GM21737 (cell line): ENCODE data around the gene WDFY1.
"Not testable (repeated sequence)": the region's sequence is repeated elsewhere in the genome, so short reads cannot be mapped to it uniquely, and the experiment has no call there.

ENCODE experiments used
- ATAC-seq: cut with Tn5 transposase; IDR thresholded peaks from one replicate; pipeline ENCODE4 v1.9.1; 2021; ENCODE audit warnings: mild to moderate bottlenecking, moderate library complexity; ENCODE audit not compliant: unreplicated experiment

Gene WDFY1

GRCh38 chr2:223900531-223900930 lies 44.6 kb downstream of the WDFY1 start:
- ATAC-seq, result no peak

DNA sequence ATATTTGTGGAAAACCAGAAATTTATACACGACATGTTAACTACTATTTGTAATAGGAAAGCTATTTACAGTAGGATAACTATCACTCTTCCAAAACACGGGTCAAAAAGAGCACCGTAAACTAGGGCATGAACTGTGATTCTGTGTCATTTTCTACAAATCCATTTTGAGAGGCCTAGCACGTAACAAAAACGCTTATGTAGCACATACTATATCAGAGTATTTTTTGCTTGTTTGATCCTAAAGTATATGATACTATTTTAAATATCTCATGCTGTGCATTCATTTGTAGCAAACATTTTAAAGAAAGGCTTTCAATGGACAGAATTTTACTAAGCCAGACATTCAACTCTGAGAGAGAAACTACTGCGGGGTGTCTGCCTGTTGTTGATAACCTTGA lies 45.1 kb downstream of the WDFY1 start:
- ATAC-seq, result no peak

DNA sequence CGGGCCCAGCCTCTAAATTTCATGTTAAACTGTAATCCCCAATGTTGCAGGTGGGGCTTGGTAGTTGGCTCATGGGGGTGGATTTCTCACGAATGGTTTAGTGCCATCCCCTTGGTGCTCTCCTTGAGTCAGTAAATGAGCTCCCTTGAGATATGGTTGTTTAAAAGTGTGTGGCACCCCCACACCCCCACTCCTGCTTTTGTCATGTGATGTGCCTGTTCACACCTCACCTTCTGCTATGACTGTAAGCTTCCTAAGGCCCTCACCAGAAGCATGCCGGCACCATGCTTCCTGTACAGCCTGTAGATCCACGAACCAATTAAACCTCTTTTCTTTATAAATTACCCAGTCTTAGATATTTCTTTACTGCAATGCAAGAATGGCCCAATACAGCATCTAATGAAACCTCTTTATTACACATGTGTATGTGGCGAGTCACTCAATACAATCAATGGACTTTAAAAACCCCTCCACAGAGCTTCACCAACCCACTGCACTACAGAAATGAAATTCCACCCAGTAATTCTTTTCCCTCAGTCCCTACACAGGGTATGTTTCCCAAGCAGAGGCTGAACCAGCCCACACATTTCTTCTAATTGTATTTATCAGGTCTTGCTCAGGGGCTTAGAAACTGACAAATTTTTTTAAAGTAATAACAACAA lies 47.3 kb downstream of the WDFY1 start:
- no peak for ATAC-seq

DNA sequence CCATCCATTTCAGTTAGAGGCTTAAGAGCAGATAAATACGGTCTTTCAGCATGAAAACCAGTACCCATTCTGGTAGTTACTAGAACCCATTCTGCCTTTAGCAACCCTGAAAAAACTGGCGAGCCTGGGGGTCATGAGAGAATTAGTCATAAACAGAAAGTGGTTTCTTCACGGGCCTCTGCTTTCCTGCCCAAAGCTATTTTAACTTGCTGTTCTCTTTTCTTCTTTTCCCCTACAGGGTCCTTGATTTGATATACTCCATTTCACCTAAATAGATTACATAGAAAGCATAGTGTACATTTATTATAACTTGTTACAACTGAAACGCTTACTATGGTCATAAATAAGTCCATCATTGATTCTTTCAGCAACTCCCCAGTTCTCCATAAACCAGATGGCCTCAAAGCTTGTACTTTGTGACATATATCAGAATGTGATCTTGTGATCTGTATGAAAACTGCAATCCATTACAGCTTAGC lies 48.3 kb downstream of the WDFY1 start:
- peak; percentile 68 for ATAC-seq

- ATAC-seq, result no peak
Measured at GRCh38 chr2:223894968-223895367, 50.2 kb downstream of the WDFY1 start.

DNA sequence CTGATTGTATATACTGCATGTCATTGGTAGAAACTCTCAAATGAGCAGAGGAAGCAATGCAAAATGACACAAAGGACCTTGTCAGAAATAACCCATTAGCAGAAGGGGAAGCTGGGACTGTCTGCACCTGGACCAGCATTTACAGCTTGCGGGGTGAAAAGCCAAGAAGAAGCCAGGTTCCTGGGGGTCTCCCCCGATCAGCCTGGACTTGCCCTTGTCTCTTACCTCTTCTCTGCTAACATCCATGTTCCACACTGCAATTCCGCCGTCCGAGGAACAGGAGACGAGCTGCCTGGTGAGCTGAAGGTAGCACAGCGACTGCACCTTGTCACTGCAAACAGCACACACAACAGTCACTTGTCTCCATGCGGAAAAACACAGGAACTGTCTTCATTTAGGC lies 51.1 kb downstream of the WDFY1 start:
- no peak for ATAC-seq

DNA sequence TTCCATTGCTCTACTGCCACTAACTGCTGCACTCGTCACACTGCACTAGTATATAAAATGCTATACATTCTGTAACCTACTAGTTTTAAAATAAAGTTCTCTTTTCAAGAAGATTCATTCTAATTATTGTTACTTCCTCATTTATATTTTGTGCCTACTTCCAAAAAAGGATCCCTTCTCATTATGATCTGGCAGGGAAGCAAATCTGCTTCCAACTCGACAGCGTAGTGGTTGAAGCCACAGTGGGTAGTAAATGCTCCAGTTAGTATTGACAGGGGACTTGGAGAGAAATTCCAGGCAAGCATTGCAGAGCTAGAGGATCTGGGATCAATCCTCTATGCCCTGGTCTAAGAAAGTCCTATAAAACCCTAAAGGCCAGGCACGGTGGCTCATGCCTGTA lies 54.4 kb downstream of the WDFY1 start:
- no peak for ATAC-seq

- ATAC-seq, result no peak
Measured at GRCh38 chr2:223889229-223889628, 55.9 kb downstream of the WDFY1 start.

DNA sequence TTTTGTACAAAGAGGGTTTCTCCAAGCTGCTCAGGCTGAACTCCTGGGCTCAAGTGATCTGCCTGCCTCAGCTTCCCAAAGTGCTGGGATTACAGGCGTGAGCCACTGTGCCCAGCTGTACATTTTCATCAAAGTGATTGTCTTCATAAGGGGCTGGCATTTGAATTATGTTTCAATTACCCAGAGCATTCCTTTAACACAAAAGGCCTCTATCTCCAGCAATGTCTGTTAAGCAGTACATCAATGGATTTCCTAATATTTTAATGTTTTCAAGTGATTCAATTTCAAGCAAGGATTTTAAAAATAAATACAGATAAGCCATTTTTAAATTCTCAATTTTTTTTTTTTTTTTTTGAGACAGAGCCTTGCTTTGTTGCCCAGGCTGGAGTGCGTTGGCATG lies 56.9 kb downstream of the WDFY1 start:
- no peak for ATAC-seq

DNA sequence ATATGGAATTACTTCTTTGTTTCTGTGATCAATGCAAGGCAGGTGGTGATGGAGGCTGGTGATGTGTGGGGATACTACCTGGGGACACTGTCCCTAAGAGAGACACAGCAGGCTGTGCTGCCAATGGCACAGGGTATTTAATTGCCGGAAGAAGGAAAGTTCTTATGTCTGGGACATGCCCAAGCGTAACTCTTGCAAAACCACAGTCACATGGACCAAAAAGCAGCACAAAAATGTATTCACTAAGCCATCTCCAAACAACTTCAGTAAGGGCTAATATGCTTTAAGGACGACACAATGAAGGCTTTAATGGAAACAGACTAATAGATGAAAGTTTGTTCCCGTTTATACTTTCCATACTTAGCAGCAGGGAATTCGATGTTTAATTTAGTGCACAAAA lies 58.0 kb downstream of the WDFY1 start:
- ATAC-seq, result no peak

DNA sequence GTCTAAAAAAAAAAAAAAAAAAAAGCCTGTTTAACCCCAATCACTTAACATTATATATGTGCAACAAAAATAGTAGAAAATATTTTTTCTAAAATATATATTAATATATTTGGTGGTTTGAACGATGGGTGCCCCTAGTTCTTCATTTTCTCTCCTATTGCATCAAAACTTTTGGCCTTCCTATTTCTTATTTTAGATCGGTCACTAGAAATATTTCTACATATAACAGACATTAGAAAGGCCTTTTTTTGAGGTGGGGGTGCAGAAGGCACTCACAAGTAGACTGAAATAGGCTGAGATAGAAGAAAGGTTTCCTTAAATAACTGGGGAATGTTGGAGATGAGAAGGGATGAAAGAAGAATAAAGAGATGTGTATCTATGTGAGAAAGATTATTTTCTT lies 58.4 kb downstream of the WDFY1 start:
- no peak for ATAC-seq

DNA sequence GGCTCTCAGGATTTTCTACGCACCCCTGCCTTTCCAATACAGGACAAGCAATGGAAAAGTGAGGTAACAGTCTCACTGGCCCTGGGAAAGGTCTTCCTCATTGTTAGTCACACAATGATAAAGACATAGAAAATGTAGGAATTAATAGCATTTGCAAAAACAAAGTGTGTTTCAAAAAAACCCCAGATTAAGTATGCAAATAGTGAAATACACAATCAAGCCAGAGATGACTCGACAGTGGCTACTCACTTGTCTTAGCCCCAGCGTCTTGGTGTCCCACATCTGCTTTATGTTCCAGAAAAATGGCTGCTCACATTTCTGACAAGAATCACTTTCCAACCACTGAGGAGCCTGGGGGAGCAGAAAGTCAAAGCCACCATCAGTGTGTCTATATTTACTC lies 60.7 kb downstream of the WDFY1 start:
- ATAC-seq, result peak; percentile 72

DNA sequence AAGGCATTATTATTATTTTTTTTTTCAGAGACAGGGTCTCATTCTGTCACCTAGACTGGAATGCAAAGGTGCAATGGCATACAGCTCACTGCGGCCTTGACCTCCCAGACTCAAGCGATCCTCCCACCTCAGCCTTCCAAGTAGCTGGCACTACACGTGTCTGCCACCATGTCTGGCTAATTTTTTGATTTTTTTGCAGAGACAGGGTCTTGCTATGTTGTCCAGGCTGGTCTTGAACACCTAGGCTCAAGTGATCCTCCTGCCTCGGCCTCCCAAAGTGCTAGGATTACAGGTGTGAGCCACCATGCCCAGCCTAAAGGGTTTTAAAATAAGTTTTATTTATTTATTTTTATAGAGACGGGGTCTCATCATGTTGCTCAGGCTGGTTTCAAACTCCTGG lies 62.4 kb downstream of the WDFY1 start:
- ATAC-seq, result no peak

DNA sequence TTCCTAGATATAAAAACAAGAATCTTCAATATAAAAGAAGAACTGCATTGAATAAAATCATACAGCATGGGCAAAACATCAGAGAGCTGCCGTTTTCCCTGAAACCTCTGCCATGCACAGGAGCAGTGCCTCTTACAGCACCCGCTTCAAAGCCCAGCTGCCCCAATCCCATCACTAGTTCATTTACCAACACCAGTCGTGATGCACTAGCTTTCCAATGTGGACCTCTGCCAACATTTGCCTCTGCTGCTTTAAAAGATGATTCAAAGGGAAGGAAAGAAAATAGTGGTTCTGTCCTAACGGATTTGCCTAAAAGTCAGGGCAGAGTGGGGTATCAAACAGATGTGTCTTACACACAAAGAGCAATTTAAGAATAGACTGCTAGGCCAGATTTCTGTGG lies 64.3 kb downstream of the WDFY1 start:
- ATAC-seq, result no peak

DNA sequence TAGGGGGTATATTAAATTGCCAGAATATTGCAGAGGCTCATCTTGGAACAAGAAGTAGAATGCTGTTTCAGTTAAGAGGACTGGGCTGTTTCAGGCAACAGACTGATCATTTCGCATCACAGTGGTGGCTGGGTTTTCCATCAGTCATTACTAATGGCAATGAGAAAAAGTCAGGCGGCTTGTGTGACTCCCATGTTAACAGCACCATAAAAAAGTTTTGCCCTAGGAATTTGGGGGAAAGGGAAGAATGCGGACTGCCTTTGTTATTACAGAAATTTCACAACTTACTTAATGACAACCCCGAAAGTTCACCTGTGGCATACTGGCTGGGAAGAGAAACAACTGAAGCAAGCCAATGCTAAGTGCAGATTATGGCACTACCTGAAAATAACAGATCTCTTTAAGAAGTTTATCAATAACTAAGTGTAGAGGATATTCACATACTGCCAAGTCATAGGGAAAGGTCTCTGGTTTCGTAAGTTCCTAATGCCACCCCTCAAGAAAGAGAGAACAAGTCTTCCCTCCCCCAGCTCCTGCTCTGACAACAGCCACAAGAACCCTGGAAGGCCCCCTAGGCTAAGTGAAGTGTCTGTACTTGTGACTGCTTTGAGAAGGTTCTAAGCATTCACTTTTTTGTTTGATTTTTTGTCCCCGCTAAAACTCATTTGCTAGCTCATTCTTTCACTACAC lies 67.3 kb downstream of the WDFY1 start:
- peak; percentile 70 for ATAC-seq

- no peak for ATAC-seq
Measured at GRCh38 chr2:223873672-223874071, 71.5 kb downstream of the WDFY1 start.

DNA sequence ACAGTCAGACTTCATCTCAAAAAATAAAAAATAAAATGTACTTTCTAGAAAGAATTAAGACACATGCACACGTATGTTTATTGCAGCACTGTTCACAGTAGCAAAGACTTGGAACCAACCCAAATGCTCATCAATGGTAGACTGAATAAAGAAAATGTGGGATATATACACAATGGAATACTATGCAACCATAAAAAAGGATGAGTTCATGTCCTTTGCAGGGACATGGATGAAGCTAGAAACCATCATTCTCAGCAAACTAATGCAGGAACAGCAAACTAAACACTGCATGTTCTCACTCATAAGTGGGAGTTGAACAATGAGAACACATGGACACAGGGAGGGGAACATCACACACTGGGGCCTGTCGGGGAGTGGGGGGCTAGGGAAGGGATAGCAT lies 72.4 kb downstream of the WDFY1 start:
- ATAC-seq, result not testable (repeated sequence)

- not testable (repeated sequence) for ATAC-seq
Measured at GRCh38 chr2:223871661-223872060, 73.5 kb downstream of the WDFY1 start.

DNA sequence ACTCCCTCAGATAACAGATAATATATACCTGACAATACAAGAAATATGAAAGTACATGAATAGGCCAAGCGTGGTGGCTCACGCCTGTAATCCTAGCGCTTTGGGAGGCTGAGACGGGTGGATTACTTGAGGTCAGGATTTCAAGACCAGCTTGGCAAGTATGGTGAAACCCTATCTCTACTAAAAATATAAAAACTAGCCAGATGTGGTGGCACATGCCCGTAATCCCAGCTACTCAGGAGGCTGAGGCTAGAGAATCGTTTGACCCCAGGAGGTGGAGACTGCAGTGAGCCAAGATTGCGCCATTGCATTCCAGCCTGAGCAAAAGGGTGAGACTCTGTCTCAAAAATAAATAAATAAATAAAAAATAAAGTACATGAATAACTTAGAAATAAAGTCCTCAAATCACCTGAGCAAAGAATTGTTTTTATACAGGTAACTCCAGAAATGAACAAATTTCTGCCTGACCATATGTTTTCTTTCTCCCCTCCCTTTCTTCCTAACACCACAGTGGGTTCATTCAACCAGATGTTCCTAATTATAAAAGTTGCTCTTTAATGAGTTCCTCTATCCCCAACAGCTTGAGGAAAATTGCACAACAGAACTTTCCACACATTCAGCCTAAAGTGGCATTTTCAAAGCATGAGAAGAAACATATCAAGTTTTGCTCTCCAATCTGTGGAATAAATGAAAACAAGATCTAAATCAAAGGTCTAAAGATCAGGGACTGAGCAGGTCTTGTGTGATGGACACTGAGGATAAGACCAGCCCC lies 74.1 kb downstream of the WDFY1 start:
- no peak for ATAC-seq

DNA sequence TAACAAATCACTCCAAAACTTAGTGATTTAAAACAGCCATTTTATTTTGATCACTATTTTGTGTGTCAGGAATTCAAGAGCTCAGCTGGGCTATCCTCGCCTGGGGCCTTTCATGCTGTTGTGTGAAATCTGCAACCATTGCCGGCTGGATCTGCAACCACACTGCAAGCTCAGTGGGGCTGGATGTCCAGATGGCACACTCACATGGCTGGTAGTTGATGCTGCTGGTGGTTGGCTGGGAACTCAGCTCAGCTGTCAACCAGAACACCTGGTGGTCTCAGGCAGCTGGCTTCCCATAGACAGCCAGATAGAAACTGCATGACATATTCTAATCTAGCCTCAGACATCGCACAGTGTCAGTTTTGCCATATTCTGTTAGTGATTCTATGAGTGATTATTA lies 77.1 kb downstream of the WDFY1 start:
- peak; percentile 56 for ATAC-seq

GRCh38 chr2:223865907-223866508 lies 79.1 kb downstream of the WDFY1 start:
- no peak for ATAC-seq
